Fibroblast of skin of back (primary cell): ENCODE results near the gene KCNH8.
"Not testable (repeated sequence)": the region's sequence is repeated elsewhere in the genome, so short reads cannot be mapped to it uniquely, and the experiment has no call there.

Source experiments
- DNase-seq: peaks from one replicate; pipeline ENCODE4 v3.0.0-alpha.2; 2013

The KCNH8 gene

GRCh38 chr3:19183584-19183983 is 35.3 kb downstream of the KCNH8 start:
- no peak for DNase-seq

GRCh38 chr3:19190126-19190525 is 41.8 kb downstream of the KCNH8 start:
- no peak for DNase-seq

- DNase-seq: no peak
Measured at GRCh38 chr3:19190602-19191001, 42.3 kb downstream of the KCNH8 start.

- no peak for DNase-seq
Measured at GRCh38 chr3:19199131-19199530, 50.8 kb downstream of the KCNH8 start.

GRCh38 chr3:19202303-19202702 is 54.0 kb downstream of the KCNH8 start:
- no peak for DNase-seq

- DNase-seq: no peak
Measured at GRCh38 chr3:19202754-19203153, 54.4 kb downstream of the KCNH8 start.

GRCh38 chr3:19206540-19206939 is 58.2 kb downstream of the KCNH8 start:
- DNase-seq: no peak

- no peak for DNase-seq
Measured at GRCh38 chr3:19213603-19214220, 65.4 kb downstream of the KCNH8 start.

GRCh38 chr3:19215427-19215826 is 67.1 kb downstream of the KCNH8 start:
- no peak for DNase-seq

GRCh38 chr3:19216669-19217337 is 68.5 kb downstream of the KCNH8 start:
- DNase-seq: no peak

GRCh38 chr3:19220311-19220710 is 72.0 kb downstream of the KCNH8 start:
- no peak for DNase-seq

- no peak for DNase-seq
Measured at GRCh38 chr3:19221081-19221480, 72.8 kb downstream of the KCNH8 start.

GRCh38 chr3:19226479-19226878 is 78.2 kb downstream of the KCNH8 start:
- DNase-seq: no peak

- no peak for DNase-seq
Measured at GRCh38 chr3:19228167-19228566, 79.9 kb downstream of the KCNH8 start.

- DNase-seq: no peak
Measured at GRCh38 chr3:19229086-19229485, 80.8 kb downstream of the KCNH8 start.

GRCh38 chr3:19229881-19230280 is 81.6 kb downstream of the KCNH8 start:
- DNase-seq: not testable (repeated sequence)

GRCh38 chr3:19231792-19232461 is 83.6 kb downstream of the KCNH8 start:
- DNase-seq: no peak

GRCh38 chr3:19232566-19232965 is 84.3 kb downstream of the KCNH8 start:
- DNase-seq: no peak

- DNase-seq: not testable (repeated sequence)
Measured at GRCh38 chr3:19233882-19234784, 85.8 kb downstream of the KCNH8 start.

GRCh38 chr3:19248143-19248542 is 99.8 kb downstream of the KCNH8 start:
- DNase-seq: no peak

- no peak for DNase-seq
Measured at GRCh38 chr3:19248767-19249166, 100.5 kb downstream of the KCNH8 start.

- DNase-seq: no peak
Measured at GRCh38 chr3:19250959-19251610, 102.8 kb downstream of the KCNH8 start.
